ENCODE measurements around the gene MAPK1IP1L.
A peak's percentile ranks its signal among the peaks of the same experiment; 100 is the strongest.
"Not testable (repeated sequence)": the region's sequence is repeated elsewhere in the genome, so short reads cannot be mapped to it uniquely, and the experiment has no call there.

MAPK1IP1L gene

GRCh38 chr14:55051423-55052268, at the start of gene MAPK1IP1L:
Gene MAPK1IP1L, plus strand, starts transcription at chr14:55051647. Its CDS starts 10,037 bp downstream, at chr14:55061684.
- peak; percentile 95 for DNase-seq

GRCh38 chr14:55005071-55005470, 46.4 kb upstream of the MAPK1IP1L start:
- peak; percentile 20 for DNase-seq

- no peak for DNase-seq
These were observed 36.4 kb upstream of the MAPK1IP1L start for GRCh38 chr14:55015006-55015405.

- DNase-seq, result peak; percentile 38
These were observed 31.4 kb upstream of the MAPK1IP1L start for GRCh38 chr14:55019968-55020554.

- DNase-seq, result not testable (repeated sequence)
These were observed 27.1 kb upstream of the MAPK1IP1L start for GRCh38 chr14:55024365-55024764.

- no peak for DNase-seq
These were observed 25.5 kb upstream of the MAPK1IP1L start for GRCh38 chr14:55025948-55026347.

- DNase-seq, result no peak
These were observed 25.0 kb upstream of the MAPK1IP1L start for GRCh38 chr14:55026441-55026792.

- peak; percentile 93 for DNase-seq
These were observed 24.5 kb upstream of the MAPK1IP1L start, which contains the start of the genes SOCS4 and WDHD1 for GRCh38 chr14:55026793-55027561. Gene SOCS4, plus strand, starts transcription at chr14:55027236. Its CDS starts 15,806 bp downstream, at chr14:55043042. Gene WDHD1, minus strand, starts transcription at chr14:55027099. Its CDS starts 312 bp downstream, at chr14:55026787.

- no peak for DNase-seq
These were observed 23.4 kb upstream of the MAPK1IP1L start for GRCh38 chr14:55028066-55028465.

GRCh38 chr14:55028476-55028875, 23.0 kb upstream of the MAPK1IP1L start:
- no peak for DNase-seq

GRCh38 chr14:55031190-55031589, 20.3 kb upstream of the MAPK1IP1L start:
- DNase-seq, result no peak

GRCh38 chr14:55037995-55038394, 13.5 kb upstream of the MAPK1IP1L start:
- not testable (repeated sequence) for DNase-seq

GRCh38 chr14:55038708-55039107, 12.7 kb upstream of the MAPK1IP1L start:
- no peak for DNase-seq

- DNase-seq, result no peak
These were observed 7.9 kb upstream of the MAPK1IP1L start for GRCh38 chr14:55043528-55043927.

- no peak for DNase-seq
These were observed 6.4 kb upstream of the MAPK1IP1L start for GRCh38 chr14:55045087-55045486.

- DNase-seq, result no peak
These were observed 4.0 kb upstream of the MAPK1IP1L start for GRCh38 chr14:55047301-55048053.

- DNase-seq, result no peak
These were observed 2.5 kb upstream of the MAPK1IP1L start for GRCh38 chr14:55048900-55049436.

GRCh38 chr14:55051165-55051422, 353 bp upstream of the MAPK1IP1L start:
- DNase-seq, result no peak

GRCh38 chr14:55052269-55052930, 953 bp downstream of the MAPK1IP1L start:
- peak; percentile 31 for DNase-seq

- no peak for DNase-seq
These were observed 1.6 kb downstream of the MAPK1IP1L start for GRCh38 chr14:55053018-55053417.

GRCh38 chr14:55053500-55053899, 2.1 kb downstream of the MAPK1IP1L start:
- no peak for DNase-seq

- no peak for DNase-seq
These were observed 2.7 kb downstream of the MAPK1IP1L start for GRCh38 chr14:55054098-55054497.

Data from fibroblast of skin of right biceps (primary cell).